Endometrial microvascular endothelial cells (primary cell): ENCODE measurements around the gene PRSS12. TPM values are rescaled to one million over a fixed set of nuclear protein-coding genes. Genes with fewer than 3 reads are reported as not detected.
"Not testable (repeated sequence)": the region's sequence is repeated elsewhere in the genome, so short reads cannot be mapped to it uniquely, and the experiment has no call there.

Experiments used
- in situ Hi-C: cut with HindIII; loops from 2 replicates; pipeline ENCODE4 v1.10.0; 2017; ENCODE audit warnings: low sequenced_read_pairs, low pct_unique_long_range_greater_than_20kb; ENCODE audit errors: inconsistent ontology term
- total RNA-seq: library from RNA; depleted of rRNA; stranded (reverse); fragments of >200 nt; gene quantifications from one replicate; pipeline ENCODE4 v1.2.3, GENCODE V29; 2015; ENCODE audit errors: inconsistent ontology term

The PRSS12 gene, protein sequence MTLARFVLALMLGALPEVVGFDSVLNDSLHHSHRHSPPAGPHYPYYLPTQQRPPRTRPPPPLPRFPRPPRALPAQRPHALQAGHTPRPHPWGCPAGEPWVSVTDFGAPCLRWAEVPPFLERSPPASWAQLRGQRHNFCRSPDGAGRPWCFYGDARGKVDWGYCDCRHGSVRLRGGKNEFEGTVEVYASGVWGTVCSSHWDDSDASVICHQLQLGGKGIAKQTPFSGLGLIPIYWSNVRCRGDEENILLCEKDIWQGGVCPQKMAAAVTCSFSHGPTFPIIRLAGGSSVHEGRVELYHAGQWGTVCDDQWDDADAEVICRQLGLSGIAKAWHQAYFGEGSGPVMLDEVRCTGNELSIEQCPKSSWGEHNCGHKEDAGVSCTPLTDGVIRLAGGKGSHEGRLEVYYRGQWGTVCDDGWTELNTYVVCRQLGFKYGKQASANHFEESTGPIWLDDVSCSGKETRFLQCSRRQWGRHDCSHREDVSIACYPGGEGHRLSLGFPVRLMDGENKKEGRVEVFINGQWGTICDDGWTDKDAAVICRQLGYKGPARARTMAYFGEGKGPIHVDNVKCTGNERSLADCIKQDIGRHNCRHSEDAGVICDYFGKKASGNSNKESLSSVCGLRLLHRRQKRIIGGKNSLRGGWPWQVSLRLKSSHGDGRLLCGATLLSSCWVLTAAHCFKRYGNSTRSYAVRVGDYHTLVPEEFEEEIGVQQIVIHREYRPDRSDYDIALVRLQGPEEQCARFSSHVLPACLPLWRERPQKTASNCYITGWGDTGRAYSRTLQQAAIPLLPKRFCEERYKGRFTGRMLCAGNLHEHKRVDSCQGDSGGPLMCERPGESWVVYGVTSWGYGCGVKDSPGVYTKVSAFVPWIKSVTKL
- total RNA-seq, result 0.84 TPM

DNA sequence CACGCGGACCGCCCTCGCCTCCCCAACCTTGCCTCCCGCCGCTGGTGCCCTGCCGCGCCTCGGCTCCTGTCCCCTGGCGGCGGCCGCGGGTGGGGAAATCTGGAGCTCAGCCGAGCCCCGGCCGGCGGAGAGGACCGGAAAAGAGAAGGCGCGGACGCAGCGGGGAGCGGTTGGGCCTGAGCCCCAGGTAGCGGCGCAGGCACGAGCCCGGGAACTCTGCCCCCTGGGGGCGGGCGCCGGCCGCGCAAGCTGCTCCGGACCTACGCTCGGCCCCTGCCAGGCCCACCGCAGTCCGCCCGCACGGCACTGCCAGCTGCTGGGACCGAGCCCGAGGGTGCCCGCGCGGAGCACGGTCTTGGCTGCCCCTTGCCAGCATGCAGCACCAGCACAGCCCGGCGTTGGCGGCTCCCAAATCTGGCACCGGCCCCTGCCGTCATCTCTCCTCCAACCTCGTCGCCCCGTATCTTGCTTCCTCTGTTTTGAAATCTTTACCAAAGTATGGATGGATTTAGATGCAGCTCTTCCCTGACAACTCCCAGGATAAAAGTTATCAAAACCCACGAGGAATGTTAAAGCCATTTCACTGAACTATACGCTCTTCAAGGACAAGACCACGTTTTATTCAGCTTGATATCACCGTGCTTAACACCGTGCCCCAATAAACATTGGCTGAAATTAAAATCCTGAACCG is at the start of gene PRSS12:
PRSS12 (minus strand) TSS at position 161 of the 691 bp plus-strand sequence. CDS start 283 bp downstream, outside the sequence.
- in situ Hi-C loops, result no loop called here

DNA sequence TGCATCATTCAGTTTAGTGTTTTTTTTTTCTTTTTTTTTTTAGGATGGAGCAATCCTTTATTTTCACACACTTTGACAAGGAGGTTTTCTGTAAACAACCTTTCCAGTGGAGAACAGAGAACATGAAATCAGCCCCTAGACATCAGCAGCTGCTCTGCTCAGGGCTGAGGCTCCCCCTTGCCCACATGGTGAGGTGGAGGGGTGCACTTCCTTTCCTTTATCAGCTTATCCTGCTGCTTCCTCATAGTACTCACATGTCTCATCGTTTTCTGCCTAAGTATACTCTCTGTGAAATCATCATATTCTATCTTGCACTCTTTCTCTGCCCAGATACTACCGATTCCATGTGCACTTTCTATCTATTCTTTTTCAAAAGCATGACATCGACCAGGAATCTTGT is 47.6 kb upstream of the PRSS12 start:
- in situ Hi-C loops, result no loop called here

DNA sequence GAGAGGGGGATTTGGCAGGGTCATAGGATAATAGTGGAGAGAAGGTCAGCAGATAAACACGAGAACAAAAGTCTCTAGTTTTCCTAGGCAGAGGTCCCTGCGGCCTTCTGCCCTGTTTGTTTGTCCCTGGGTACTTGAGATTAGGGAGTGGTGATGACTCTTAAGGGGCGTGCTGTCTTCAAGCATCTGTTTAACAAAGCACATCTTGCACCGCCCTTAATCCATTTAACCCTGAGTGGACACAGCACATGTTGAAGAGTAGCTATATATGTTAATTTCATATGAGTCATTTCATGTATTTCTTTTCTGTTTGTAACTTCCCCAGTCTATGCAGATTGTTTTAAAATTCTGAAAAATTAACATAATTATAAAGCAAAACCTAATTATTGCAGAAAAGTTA is 47.1 kb upstream of the PRSS12 start:
- in situ Hi-C loops, result not testable (repeated sequence)

DNA sequence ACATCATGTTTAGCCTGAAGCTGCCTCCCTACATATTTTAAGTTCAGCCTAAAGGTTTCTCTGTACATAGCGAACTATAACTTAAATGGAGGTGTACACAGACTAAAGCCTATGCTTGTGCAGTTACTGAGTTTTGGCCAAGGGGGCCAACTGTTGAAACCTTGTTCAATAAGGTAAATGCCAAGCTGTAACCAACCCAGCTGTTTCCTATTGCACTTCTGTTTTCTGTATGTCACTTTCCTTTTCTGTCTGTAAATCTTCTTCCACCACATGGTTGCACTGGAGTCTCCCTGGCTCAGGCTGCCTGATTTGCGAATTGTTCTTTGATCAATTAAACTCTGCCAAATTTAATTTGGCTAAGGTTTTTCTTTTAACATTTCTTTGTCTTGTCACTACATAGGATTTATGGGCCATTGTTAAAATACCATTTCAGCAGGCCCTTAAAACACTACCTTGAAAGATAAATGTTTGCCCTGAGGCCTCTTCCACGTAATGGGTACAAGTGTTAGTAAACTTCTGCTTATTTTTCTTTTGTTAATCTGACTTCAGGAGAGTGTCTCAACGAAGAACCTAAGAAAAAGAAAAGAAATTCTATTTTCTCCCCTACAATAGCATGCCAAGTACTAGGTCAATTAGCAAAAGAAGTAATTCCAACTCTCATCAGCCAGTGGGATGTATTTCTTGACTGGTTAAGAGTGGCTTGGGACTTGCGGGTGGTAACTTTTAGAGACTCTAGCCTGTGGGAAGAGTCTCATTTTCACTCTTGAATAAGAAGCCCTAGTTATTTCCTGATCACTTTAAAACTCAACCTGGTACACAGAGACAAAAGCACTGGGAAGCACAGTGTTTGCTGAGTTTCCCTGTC is 45.7 kb upstream of the PRSS12 start:
- in situ Hi-C loops, result no loop called here

DNA sequence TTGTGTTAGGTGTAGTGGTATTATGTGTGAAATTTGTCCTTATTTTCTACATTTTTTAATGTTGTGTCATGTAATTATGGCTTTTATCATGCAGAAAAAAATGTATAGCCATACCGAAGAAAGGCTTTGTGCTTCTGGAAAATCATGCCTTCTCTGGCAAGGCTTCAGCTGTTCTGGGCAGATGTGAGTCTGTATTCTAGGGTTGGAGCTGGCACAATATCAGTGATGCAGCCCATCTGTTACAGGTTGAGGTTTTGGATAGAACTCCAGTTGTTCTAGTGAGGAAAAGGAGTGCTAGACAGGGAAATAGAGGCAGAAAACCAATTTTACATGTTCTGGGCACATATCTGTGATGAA is 44.8 kb upstream of the PRSS12 start:
- in situ Hi-C loops, result no loop called here

- in situ Hi-C loops, result no loop called here
Observed at GRCh38 chr4:118396881-118397622, 44.2 kb upstream of the PRSS12 start.

GRCh38 chr4:118395057-118395644 is 42.3 kb upstream of the PRSS12 start:
- in situ Hi-C loops, result no loop called here

DNA sequence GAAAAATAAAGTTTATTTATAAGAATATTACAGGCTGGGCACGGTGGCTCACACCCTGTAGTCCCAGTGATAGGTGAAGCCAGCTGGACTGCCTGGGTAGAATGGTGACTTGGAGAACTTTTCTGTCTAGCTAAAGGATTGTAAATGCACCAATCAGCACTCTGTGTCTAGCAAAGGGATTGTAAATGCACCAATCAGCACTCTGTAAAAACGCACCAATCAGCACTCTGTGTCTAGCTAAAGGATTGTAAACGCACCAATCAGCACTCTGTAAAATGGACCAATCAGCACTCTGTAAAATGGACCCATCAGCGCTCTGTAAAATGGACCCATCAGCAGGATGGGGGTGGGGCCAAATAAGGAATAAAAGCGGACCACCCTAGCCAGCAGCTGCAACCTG is 39.7 kb upstream of the PRSS12 start:
- in situ Hi-C loops, result not testable (repeated sequence)

DNA sequence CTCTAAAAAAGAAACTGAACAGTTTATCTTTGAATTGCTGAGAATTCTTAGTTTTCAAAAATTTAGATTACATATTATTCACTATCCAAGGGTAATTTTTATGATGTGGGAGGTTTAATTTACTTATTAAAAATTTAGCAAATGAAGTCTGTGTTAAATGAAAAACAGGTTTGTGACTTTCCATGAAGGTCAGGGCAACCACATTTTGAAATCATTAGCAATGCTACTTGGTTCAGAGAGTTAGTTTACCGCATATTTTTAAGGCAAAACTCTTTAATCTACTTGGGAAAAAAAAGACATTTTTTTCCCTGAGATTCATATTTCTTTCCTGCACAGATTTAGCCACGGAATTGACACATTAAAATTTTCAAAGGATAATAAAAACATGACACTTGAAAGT is 37.3 kb upstream of the PRSS12 start:
- in situ Hi-C loops, result no loop called here

GRCh38 chr4:118389721-118390120 is 36.9 kb upstream of the PRSS12 start:
- in situ Hi-C loops, result no loop called here

GRCh38 chr4:118388606-118389005 is 35.8 kb upstream of the PRSS12 start:
- in situ Hi-C loops, result no loop called here

GRCh38 chr4:118381902-118382301 is 29.1 kb upstream of the PRSS12 start:
- in situ Hi-C loops, result no loop called here

- in situ Hi-C loops, result no loop called here
Observed at GRCh38 chr4:118373614-118374255, 20.9 kb upstream of the PRSS12 start.

GRCh38 chr4:118372251-118372650 is 19.4 kb upstream of the PRSS12 start:
- in situ Hi-C loops, result no loop called here

DNA sequence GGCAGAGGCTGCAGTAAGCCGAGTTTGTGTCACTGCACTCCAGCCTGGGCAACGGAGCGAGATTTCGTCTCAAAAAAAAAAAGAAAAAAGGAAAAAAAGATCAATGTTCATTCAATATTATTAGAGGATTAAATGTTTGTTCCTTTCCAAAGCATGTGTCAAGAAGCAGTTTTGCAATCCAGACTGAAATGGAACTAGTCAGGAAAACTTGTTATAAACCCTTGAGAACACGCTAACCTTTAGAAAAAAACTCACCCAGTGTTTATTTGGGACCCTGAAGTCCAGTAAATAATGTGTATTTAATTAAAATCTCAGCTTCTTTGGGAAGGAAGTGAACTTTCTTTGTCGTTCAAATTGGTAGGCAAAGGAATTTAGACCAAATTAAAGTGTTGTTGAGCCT is 16.4 kb upstream of the PRSS12 start:
- in situ Hi-C loops, result no loop called here

DNA sequence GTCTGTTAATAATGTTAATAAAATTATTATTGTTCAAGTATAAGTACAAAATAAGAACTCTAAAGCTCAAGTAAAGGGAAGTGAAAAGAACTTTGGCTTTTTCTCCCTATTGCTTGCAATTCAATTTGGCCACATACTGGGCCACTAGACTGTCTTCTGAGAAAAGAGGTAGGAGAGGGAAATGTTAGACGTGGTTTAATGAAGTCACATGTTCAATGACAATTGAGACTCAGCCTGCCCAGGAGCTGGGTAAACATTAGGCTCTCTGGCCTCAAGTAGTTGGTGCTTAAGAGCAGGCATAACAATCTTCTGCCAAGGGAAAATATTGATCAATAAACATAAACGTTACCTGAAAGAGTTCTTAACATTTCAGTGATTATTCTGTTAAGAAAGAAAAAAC is 15.1 kb upstream of the PRSS12 start:
- in situ Hi-C loops, result no loop called here

DNA sequence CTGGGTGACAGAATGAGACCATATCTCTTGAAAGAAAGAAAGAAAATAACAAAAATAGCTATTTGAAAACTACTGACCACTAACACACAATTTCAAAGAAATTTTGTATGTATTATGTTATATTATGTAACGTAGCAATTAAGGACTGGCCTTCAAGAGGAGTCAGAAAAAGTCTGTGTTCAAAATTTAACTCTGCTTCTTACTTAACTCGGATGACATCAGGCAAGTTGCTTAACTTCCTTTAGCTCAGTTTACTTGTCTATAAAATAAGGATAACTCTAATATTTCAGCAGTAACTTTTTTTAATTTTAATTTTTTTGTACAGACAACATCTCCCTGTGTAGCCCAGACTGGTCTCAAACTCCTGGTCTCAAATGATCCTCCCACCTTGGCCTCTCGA is 14.6 kb upstream of the PRSS12 start:
- in situ Hi-C loops, result no loop called here
